HG02884 (cell line): ENCODE data around the gene VDR.

Experiments
- ATAC-seq: cut with Tn5 transposase; IDR thresholded peaks from one replicate; pipeline ENCODE4 v1.9.1; 2021; ENCODE audit warnings: mild to moderate bottlenecking, moderate library complexity; ENCODE audit not compliant: unreplicated experiment

The VDR gene

DNA sequence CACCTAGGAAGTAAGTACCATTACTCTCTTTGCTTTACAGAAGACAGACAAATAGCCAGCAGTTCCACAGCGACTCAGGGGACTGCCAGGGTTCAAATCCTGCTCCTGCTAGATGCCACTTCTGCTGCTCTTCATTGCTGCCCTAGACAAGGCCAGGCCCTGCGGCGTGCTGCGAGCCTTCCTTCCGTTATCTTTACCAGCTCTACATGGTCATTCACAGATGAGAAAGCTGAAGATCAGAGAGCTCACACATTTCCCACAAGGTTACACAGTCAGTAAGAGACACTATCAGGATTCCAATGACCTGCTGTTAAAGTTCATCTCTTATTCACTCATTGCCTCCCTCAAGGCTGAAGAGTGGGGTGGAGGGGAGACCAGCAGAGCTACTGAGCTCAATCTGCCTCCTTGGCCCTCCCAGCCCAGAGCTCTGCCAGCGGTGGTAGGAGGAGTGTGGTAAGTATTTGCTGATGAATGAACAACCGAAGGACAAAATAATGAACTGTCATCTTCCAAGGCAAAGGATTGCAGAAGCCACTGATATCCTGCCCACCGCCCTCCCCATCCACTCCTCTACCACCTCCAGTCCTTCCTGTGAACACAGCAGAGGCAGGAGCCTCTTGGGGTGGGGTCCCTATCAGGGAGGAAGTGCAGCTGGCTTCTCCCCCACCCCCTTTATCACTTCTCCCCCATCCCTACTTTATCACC is 70.4 kb downstream of the VDR start:
- no peak for ATAC-seq

DNA sequence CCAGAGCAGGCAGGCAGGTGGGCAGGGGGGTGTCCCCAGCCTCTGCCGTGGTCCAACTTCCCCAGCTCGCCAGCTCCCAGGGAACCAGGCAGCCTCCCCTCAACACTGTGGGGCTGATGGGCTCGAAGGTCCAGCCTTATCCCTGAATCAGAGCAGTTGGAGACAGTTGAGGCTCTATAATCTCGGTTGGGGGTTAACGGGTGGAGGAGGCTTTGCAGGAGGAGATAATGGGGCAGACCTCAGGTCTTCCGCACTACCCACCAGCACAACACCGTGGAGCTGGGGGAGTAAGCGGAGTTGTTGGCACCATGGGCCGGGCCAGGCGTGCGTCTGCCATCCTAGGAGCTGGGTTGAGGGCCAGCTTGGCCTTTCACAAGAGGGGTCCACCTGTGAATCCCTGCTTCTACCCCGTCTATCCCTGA is 71.2 kb downstream of the VDR start:
- ATAC-seq = no peak

DNA sequence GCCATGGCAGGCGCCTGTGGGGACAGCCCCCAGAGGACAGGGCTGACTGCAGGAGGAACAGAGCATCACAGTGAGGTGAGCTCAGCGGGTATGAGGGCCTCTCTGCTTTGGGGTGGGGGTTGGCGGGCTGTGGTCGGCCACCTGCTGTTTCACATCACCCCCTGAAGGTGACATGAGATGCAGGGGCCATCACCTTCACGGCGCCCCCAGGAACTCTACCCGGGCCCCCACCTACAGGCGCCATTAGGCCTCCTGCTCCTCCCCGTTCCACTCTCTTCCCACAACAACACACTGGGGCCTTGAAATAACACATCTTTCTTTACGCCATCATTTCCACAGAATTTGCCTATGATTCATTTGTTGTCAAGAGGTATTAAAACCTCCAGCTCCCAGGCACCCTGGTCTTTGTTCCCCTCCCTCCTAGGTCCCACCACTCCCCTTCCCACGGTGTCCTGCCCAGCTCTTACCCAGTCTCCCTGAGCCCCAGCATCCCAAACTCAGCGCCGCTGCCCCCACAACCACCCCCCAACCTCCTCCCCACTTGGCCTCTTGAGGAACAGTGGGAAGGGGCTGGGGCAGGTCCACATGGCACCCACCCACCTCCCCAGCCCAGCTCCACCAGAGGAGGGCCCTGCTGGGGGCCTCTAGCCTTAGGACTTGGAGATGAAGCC is 72.4 kb downstream of the VDR start:
- ATAC-seq = no peak

DNA sequence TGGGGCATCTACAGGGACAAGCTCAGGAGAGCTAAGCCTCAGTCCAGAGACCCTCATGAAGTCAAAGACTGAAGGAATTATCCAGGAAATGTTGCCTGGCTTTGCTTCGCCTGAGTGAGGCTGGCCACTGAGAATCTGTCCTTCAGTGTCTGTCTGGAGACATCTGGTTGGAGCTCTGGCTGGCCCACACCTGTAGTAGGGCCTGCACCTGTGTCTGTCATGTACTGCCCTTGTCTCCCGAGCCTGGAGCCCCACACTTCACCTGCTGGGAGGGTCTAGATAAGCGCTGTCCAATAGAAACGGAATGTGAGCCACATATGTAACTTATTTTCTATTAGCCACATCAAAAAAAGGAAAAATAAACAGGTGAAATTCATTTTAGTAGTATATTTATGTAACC is 75.2 kb downstream of the VDR start:
- ATAC-seq = no peak

DNA sequence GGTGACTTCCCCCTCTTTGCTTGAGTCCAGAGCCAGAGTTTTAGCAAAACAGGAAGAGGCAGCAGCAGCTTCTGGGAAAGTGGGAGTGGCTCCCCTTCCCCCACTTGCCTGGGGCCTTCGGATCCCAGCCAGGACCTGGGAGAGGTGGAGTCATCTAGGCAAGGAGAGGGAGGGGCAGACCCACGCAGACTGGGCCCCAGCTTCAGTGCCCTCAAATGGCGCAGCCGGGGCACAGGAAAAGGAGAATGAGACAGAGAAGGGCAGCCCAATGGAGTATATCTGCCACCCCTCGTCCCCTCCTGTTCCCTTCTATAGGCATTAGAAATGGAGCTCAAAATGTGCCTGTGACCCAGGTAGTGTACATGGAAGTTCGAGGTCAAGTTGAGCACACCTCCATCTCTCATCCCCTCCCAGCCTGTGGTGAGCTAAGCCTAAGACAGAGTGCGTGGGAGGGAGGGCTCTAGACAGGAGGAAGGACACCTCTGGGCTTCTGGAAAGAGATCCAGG is 75.8 kb downstream of the VDR start:
- no peak for ATAC-seq

DNA sequence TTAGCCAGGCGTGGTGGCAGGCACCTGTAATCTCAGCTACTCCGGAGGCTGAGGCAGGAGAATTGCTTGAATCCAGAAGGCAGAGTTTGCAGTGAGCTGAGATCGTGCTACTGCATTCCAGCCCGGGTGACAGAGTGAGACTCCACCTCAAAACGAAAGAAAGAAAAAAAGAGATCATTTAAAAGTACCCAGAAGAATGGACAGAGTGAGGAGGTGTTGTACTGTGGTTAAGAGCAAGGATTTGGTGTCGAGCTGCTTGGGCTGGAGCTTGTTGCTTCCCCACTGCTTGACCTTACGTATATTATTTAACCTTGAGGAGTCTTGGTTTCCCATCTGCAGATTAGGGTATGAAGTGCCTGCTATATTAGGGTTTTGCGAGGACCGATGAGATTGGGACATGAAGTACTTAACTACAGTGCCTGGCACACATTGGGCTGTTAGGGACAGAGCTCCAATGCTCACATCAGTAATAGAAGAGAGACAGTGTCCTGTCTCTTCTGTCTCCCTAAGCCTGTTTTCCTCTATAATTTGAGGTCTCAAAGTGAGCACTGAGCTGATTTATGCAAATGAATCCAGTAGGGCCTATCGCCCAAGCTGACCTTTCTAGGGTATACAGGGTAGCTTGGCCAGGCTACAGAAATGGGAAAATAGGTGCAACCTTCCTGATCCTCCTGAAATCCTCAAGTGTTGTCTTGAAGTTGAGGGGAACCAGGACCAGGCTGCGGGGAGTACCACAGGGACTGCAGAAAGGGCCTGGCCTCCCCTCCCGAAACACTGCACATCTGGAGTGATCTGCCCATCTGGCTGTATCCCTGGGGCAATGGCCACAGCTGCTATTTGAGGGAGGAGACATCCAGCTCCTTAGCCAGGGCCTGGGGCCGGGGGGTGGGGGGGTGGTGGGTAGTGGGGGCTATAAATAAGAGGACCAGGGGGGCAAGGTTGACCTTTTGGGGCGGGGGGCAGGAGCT is 76.5 kb downstream of the VDR start:
- ATAC-seq = no peak

DNA sequence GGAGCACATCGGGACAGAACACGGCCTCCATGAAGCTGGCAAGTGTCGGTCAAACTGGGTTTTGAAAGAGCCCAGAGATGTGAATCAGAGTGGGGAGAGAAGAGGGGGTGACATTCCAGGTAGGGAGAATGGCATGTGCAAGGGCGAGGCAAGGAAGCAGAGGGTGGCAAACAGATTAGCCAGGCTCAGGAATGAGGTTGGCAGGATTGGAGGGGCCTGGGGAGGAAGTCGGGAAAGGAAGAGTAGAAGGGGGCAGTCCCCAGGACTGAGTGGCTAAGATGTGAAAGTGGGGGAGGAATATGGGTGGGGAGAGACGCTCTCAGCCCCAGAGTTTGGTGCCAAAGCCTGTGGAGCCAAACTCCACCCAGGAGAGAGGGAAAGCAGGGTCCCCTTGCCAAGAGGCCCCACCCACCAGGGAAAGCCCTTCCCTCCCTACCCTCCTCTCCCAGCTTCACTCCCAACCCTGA is 79.6 kb downstream of the VDR start:
- no peak for ATAC-seq

DNA sequence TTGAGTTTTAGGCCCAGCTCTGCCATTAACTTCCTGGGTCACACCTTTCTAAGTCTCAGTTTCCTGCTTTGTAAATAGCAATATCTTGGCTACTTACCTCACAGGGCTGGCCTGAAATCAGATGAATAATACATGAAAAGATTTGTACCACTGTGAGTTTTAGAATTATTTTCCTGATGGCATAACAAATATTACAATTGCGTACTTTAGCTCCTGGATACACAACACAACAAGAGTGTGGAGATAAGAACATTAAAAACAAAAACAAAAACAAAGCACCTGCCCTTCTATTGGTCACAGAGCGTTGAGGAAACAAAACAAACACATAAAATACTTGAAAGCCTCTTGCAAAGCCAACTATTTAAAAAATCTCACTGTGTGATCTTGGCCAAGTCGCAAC is 80.2 kb downstream of the VDR start:
- no peak for ATAC-seq

DNA sequence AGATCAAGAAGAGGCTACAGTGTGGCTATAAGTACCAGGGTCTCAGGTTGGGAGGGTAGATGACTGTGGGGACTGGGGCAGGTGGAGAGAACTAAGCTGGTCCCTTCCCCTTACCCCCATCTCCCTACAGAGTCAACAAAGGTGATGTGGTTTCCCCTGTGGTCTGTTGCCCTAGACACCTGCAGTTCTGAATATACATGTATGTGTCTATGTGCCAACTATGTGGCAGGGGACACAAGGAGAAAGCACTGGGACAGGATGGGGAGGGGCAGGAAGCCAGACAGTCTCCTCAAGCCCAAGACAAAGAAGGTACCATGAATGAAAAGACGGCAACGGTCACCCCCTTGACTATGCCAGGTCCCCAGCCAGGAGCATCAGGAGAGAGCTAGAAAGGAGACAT is 80.6 kb downstream of the VDR start:
- no peak for ATAC-seq

DNA sequence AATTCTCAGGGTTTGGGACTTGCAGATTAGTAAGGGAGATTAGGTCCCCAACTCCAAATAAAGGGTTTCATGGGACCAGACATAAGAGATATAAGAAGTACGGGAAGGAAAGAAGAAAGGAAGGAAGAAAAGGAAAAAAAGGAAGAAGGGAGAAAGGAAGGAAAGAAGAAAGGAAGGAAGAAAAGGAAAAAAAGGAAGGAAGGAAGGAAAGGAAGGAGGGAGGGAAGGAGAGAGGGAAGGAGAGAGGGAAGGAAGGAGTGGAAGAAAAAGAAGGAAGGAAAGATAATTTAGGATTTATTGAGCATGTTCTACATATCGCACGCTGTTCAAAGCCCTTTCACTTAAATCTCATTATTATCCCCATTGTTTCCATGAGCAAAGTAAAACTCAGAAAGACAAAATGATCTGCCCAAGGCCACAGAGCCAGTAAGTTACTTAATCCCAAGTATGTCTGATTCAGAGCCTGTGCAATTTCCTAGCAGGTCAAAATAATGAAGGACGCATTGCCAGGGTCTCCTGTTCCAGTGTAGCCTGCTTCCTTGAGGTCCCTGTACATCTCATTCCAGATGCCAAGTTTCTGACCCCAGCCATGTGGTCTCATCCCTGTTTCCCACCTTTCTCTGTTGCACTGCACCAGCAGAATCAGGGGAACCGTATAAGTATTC is 81.2 kb downstream of the VDR start:
- no peak for ATAC-seq

DNA sequence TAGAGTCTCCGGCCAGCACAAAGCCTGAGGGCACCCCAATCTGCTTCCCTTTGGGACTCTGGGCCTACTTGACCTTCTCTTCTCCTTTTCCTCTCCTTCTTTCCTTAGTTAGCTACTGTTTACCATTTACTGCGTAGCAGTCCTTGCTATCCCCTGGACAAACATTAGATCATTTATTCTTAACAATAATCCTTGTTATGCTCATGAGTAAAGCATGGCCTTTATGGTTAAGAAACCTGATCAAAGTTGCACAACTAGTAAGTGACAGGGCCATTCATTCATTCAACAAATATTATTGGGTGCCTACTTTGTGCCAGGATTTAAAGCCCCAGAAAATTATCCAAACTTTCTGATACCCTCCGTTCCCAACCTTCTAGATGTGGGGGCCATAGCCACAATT is 81.9 kb downstream of the VDR start:
- ATAC-seq = no peak

DNA sequence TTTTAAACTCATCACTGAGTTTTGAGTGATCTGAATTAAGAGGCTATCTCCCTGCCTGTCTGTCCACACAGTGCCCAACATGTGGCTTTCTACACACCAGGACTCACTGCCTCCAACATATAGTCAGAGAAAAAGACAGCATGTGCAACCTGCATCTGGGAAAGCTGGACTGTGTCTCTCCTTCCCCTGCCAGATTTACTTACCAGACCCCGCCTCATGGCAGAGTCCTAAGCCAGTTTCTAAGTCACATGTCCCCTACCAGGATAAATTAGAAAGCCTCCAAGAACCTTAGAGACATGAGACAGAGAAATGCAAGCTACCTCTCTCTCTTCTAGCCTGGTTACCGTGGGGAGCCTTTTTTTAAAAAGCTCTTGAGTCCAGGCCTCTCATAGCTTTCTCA is 82.4 kb downstream of the VDR start:
- ATAC-seq = no peak

DNA sequence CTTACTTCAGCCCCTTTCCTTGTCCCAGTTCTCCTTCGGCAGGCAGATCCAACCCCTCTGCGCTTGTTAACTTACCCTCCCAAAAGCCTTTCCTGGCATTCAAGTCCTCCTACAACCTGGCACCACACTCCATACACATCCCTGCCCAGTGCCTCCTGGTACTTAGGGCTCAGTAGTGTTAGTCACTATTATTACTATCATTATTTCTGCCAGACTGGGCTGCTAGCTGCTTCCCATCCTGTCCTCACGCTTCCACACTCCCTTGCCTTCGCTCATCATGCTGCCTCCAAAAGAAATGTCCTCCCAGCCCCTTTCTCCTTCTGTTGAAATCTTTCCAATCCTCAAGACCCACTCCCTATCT is 83.5 kb downstream of the VDR start:
- ATAC-seq = no peak

DNA sequence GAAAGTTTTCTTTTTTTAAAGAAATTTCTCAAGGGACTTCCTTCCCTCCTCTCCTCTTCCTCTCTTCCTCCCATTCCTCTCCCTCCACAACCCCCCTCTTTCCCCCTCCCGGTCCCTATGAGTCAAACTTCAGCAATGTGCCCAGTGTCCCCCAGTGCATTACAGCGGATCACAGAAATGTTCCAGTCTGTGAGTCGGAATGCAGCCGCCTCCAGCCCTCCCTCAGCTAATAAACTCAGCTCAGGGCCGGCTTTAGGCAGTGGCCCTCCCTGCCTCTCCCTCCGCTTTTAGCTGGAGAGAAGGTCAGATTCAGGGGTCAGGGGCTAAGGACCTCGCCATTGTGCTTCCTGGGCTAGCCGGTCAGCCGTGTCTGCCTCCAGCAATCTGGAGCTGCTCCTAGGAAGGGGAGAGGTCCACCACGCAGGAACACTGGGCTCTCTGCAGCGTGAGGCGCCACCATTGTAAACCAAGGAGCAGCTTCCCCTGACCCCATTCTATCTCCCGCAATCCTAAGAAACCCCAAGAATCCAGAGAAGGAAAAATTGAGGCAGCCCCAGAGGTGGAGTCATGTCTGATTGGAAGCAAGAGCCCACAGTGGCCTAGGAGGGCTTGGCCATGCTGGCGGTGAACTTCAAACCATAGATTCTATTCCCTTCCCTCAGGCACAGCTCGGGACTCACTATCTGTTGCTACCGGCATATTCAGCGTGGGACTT is 84.0 kb downstream of the VDR start:
- ATAC-seq = no peak

DNA sequence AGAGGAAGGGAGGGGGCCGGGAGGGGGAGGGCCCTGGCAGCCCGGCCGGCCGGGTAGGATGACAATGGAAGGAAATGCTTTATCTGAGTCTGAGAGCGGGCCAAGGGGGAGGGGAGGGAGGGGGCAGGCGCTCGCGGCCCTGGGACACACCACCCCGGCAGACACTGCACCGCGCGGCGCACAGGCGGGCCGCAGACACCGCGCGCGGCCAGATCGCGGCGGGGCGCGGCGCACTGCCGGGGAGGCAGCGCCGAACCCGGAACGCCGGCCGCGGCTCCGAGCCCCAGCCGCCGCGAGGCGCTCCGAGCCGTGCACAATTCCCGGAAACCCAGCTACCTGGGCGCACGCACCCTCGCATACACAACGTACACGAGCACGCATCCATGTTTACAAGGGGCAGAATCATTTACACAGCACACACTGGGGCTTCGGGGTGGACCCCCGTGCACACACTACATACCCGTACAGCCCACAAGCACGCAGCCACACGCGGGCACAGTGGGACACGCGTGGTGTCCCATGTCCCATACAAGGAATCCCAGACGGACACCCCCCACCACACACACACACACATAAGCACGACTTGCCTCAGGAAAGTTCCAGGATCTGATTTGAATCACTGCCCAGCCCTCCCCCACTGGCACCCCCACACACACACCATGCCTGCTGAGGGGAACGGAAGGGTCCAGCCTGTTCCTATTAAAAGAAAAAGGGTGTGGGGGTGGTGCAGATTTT is 84.7 kb downstream of the VDR start, which contains the start of gene HDAC7:
Gene HDAC7 (minus strand): TSS at position 8 of the 735 bp plus-strand sequence. CDS start 118 bp downstream, outside the sequence.
- peak; percentile 41 for ATAC-seq

DNA sequence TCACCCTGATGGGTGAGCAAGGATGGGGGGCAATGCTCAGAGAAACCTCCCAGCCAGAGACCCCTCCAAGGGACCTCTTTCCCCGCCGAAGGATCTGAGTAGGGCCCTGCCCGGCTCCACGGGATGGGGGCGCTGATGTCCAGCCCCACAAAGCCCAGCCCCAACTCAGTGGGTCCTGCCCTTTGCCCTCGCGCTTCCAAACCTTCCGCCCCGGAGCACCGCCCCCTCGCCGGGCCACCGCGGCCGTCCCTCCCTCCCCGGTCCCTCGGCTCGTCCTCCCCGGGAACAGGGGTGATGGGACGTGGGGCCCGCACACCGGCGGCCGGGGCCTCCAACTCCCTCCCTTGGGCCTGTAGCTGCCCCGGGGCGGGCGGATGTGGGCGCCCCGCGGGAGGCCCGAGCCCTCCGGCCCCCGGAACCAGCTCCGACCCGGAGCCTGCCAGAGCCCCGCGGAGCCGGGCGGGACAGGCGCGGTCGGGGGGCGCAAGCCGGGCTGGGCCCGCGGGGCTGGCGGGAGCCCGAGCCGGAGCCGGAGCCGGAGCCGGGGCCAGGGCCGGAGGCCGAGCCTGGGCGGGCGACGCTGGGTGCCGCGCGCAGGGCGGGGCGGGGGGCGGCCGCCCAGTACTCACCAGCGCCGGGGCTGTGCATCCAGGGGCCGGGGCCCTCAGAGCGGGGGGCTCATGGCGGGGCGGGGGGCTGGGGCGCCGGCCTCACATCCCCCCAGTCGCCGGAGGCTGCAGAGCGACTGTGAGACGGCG is 85.5 kb downstream of the VDR start:
- ATAC-seq = peak; percentile 22

DNA sequence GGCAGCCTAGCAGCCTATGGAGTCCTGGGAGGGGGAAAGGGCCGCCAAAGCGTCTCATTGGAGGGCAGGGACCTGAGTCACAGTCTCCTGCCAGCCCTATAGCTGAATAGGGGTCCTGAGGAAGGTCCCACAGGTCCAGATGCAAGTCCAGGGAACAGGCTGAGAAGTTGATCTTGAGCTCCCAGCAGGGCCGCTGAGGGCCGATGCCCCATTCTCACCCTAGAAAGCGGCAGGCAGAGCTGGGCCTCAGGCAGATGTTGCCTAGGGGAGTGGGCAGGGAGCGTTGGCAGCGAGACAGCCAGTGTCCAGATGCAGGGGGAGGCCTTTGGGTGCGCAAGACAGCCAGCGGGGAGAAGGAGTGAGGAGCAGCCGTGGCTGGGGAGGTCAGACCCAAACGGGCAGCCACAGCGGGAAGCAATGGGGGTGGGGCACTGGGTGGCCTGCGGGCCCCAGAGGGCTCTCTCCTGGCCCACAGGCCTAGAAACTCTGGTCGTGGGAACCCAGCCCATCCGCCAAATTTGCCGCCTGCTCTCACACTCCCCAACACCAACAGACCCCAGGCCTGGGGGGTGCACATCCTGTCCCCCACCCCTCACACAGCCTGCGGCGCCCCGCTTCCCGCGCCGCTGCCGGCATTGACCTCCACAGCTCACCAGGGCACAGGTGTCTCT is 86.2 kb downstream of the VDR start:
- peak; percentile 5 for ATAC-seq

DNA sequence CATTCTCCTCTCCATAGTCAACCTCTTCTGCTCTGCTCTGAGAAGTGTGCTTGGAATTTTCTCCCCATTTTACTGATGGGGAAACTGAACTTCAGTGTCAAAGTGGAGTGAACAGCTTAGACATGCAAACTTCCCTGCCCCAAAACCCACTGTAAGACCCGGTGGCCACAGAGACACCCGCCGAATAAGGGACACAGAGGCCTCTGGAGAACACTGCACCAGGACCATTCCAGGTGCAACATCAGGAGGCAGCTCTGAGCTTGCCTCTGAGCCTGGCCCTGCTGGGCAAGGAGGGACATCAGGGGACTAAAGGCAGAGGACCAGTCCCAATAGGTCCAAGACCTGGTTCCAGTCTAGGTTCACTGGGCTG is 86.8 kb downstream of the VDR start:
- no peak for ATAC-seq
